HTR-8/SVneo (cell line): ENCODE measurements around the gene OGFRL1.

Source experiments
- DNase-seq: peaks from one replicate; pipeline ENCODE4 v3.0.0; 2011; ENCODE audit warnings: low spot score, mixed read lengths; ENCODE audit not compliant: insufficient read length
- FAIRE-seq: peaks from 2 replicates; lab custom pipeline; 2011; peaks lifted over from hg19 to GRCh38; lab: Jason Lieb, UNC

Gene OGFRL1

GRCh38 chr6:71326611-71327010, 38.0 kb downstream of the OGFRL1 start:
- DNase-seq = no peak
- no peak for FAIRE-seq

GRCh38 chr6:71330501-71330900, 41.9 kb downstream of the OGFRL1 start:
- no peak for FAIRE-seq
- DNase-seq = no peak

- DNase-seq (no peak), FAIRE-seq (no peak)
Observed at GRCh38 chr6:71332012-71332411, 43.4 kb downstream of the OGFRL1 start.

- DNase-seq (no peak), FAIRE-seq (no peak)
Observed at GRCh38 chr6:71333050-71333449, 44.4 kb downstream of the OGFRL1 start.

GRCh38 chr6:71333697-71334096, 45.1 kb downstream of the OGFRL1 start:
- FAIRE-seq = no peak
- peak; percentile 39 for DNase-seq

GRCh38 chr6:71334768-71335167, 46.2 kb downstream of the OGFRL1 start:
- FAIRE-seq (no peak), DNase-seq (no peak)

- no peak for FAIRE-seq
Observed at GRCh38 chr6:71335544-71335943, 46.9 kb downstream of the OGFRL1 start.

GRCh38 chr6:71336901-71337300, 48.3 kb downstream of the OGFRL1 start:
- DNase-seq (no peak), FAIRE-seq (no peak)

More at GRCh38 chr6:71335544-71335943, 46.9 kb downstream of the OGFRL1 start:
- DNase-seq = no peak

GRCh38 chr6:71338540-71339316, 50.1 kb downstream of the OGFRL1 start:
- no peak for FAIRE-seq
- no peak for DNase-seq

- FAIRE-seq (no peak), DNase-seq (no peak)
Observed at GRCh38 chr6:71342772-71343171, 54.2 kb downstream of the OGFRL1 start.

- FAIRE-seq (no peak), DNase-seq (no peak)
Observed at GRCh38 chr6:71345476-71346333, 57.1 kb downstream of the OGFRL1 start.

- no peak for FAIRE-seq
- DNase-seq = no peak
Observed at GRCh38 chr6:71346334-71346694, 57.7 kb downstream of the OGFRL1 start.

- FAIRE-seq (no peak), DNase-seq (no peak)
Observed at GRCh38 chr6:71347119-71347518, 58.5 kb downstream of the OGFRL1 start.

- DNase-seq = no peak
- no peak for FAIRE-seq
Observed at GRCh38 chr6:71349395-71349794, 60.8 kb downstream of the OGFRL1 start.

GRCh38 chr6:71349976-71350615, 61.5 kb downstream of the OGFRL1 start:
- DNase-seq = no peak
- no peak for FAIRE-seq

- FAIRE-seq (no peak), DNase-seq (no peak)
Observed at GRCh38 chr6:71351190-71351589, 62.6 kb downstream of the OGFRL1 start.
